H1 (cell line): ENCODE measurements around the gene BEST3. TPM values are rescaled to one million over a fixed set of nuclear protein-coding genes. Genes with fewer than 3 reads are reported as not detected.

Experiments used
- CTBP2 ChIP-seq: IDR thresholded peaks from 2 replicates; pipeline ENCODE4 v1.7.0; 2011; ENCODE audit warnings: borderline replicate concordance, mild to moderate bottlenecking, moderate library complexity, mixed read lengths, low read length; ENCODE audit not compliant: insufficient read depth, insufficient read length
- RNF2 ChIP-seq: fragments of 200-900, 300-1000 bp; sonication (generic); IDR thresholded peaks from 2 replicates; pipeline ENCODE4 v1.7.1; 2016; ENCODE audit warnings: borderline replicate concordance, low read depth, mild to moderate bottlenecking, antibody characterized with exemption, low read length; ENCODE audit not compliant: poor library complexity, severe bottlenecking; ENCODE audit errors: missing control alignments
- SIN3A ChIP-seq, 2 experiments: IDR thresholded peaks in 1 of 2; conservative IDR thresholded peaks in 1 of 2; 2 replicates each; pipeline ENCODE4 v1.6.1; 2011 to 2012; ENCODE audit warnings: low read length in 2 of 2, improper control_type of control experiment in 1 of 2, low read depth in 1 of 2, mild to moderate bottlenecking in 1 of 2
- TEAD4 ChIP-seq: IDR thresholded peaks from 2 replicates; pipeline ENCODE4 v1.6.1; 2012; ENCODE audit warnings: low read depth, low read length, inconsistent platforms, mixed read lengths
- polyA plus RNA-seq, 7 experiments: library from polyadenylated mRNA; depleted of rRNA in 3 of 7; stranded (reverse) in 5 of 7; unstranded in 2 of 7; fragments of >200 nt in 5 of 7; fragments of 200-250 nt in 2 of 7; gene quantifications; 1 replicate in 5 of 7; 2 replicates in 1 of 7; 4 replicates in 1 of 7; pipeline versions ENCODE4 v1.2.1 to v1.2.3, GENCODE V29; 2011 to 2013; ENCODE audit warnings: missing spikeins in 2 of 7, mixed read lengths in 2 of 7
- total RNA-seq: library from RNA; stranded (reverse); fragmentation: NEBNext Ultra II Directional; extraction: Animal tissue kit (Norgen Biotek cat#: 25700); gene quantifications from 2 replicates; pipeline ENCODE4 v1.2.1, GENCODE V29; 2021

Gene BEST3
- total and polyA plus RNA-seq, 2 of the 8 experiments (the other 6 are each of a cell fraction or from before 2014, with no cell fraction given) = 0.17 TPM; not detected in 1

DNA sequence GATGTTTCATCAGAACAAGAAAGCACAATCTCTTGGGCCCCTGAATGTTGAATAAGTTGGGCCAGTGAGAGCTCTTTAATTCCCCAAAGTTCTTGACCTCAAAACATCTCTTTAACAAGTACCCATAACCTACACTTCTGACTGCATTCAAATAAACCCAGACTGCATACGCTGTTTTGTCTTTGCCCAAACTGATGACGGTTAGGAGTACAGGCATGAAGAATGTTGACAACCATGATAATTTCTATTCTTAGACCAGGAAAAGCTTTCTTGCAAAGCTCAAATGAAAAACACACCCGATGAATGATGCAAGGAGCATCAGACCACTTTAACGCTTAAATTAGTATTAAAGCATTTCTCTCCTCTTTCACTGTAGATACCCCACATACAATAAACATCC, 27.8 kb upstream of the BEST3 start (continued):
- TF ChIP-seq TEAD4 (no peak), CTBP2 (no peak), RNF2 (no peak), SIN3A (conservative IDR thresholded peaks at IDR 0.05 in 1 of 2, IDR thresholded peaks at IDR 0.05 in 1 of 2; ENCODE audit: low read depth in 1 of 2, low read length in 2 of 2) (no peak)
